GM19463 (cell line): ENCODE results near the gene CPNE2.
"Not testable (repeated sequence)": the region's sequence is repeated elsewhere in the genome, so short reads cannot be mapped to it uniquely, and the experiment has no call there.

Experiments
- ATAC-seq: cut with Tn5 transposase; IDR thresholded peaks from one replicate; pipeline ENCODE4 v1.9.1; 2021; ENCODE audit warnings: mild to moderate bottlenecking, moderate library complexity; ENCODE audit not compliant: unreplicated experiment

The CPNE2 gene

GRCh38 chr16:57166451-57166850 lies 74.1 kb downstream of the CPNE2 start:
- ATAC-seq = no peak

GRCh38 chr16:57166951-57167350 lies 74.6 kb downstream of the CPNE2 start:
- no peak for ATAC-seq

GRCh38 chr16:57167538-57167937 lies 75.2 kb downstream of the CPNE2 start:
- ATAC-seq = no peak

GRCh38 chr16:57167953-57168352 lies 75.6 kb downstream of the CPNE2 start:
- no peak for ATAC-seq

GRCh38 chr16:57169327-57169726 lies 76.9 kb downstream of the CPNE2 start:
- no peak for ATAC-seq

- no peak for ATAC-seq
Observed at GRCh38 chr16:57172721-57173290, 80.4 kb downstream of the CPNE2 start.

GRCh38 chr16:57175896-57176295 lies 83.5 kb downstream of the CPNE2 start:
- no peak for ATAC-seq

- no peak for ATAC-seq
Observed at GRCh38 chr16:57178196-57178595, 85.8 kb downstream of the CPNE2 start.

GRCh38 chr16:57178793-57179212 lies 86.4 kb downstream of the CPNE2 start:
- no peak for ATAC-seq

GRCh38 chr16:57179215-57179828 lies 86.9 kb downstream of the CPNE2 start:
- ATAC-seq = no peak

GRCh38 chr16:57184113-57184512 lies 91.7 kb downstream of the CPNE2 start:
- no peak for ATAC-seq

GRCh38 chr16:57184887-57185445 lies 92.6 kb downstream of the CPNE2 start:
- ATAC-seq = no peak

GRCh38 chr16:57185446-57185944 lies 93.1 kb downstream of the CPNE2 start:
- ATAC-seq = peak; percentile 20

- peak; percentile 90 for ATAC-seq
Observed at GRCh38 chr16:57185945-57186871, 93.8 kb downstream of the CPNE2 start, which contains the start of the genes PSME3IP1 and RSPRY1. TSS of gene PSME3IP1 (minus strand) at chr16:57186039. CDS start at chr16:57173854, 12,185 bp downstream. TSS of gene RSPRY1 (plus strand) at chr16:57186329. CDS start at chr16:57204659, 18,330 bp downstream.

- ATAC-seq = no peak
Observed at GRCh38 chr16:57186872-57187854, 94.8 kb downstream of the CPNE2 start.

GRCh38 chr16:57187902-57188710 lies 95.7 kb downstream of the CPNE2 start:
- not testable (repeated sequence) for ATAC-seq

GRCh38 chr16:57188711-57189002 lies 96.3 kb downstream of the CPNE2 start:
- ATAC-seq = no peak

- ATAC-seq = not testable (repeated sequence)
Observed at GRCh38 chr16:57189527-57189926, 97.1 kb downstream of the CPNE2 start.

GRCh38 chr16:57190136-57190535 lies 97.8 kb downstream of the CPNE2 start:
- no peak for ATAC-seq
